Left ventricle myocardium inferior (tissue), 1 donor: Measurements from ENCODE around the gene UBL4A. TPM values are rescaled to one million over a fixed set of nuclear protein-coding genes. Genes with fewer than 3 reads are reported as not detected.

Source experiments
- DNase-seq: peaks from one replicate; pipeline ENCODE4 v3.0.0-alpha.2; 2020
- H3K27ac ChIP-seq: fragments of 200-600 bp; replicated peaks from 2 replicates; pipeline ENCODE4 v1.8.0; 2021
- H3K27me3 ChIP-seq: fragments of 200-600 bp; 2 replicates; pipeline ENCODE4 v1.8.0; 2021; ENCODE audit warnings: low read depth
- H3K36me3 ChIP-seq: fragments of 200-600 bp; 2 replicates; pipeline ENCODE4 v1.8.0; 2021
- H3K4me1 ChIP-seq: fragments of 200-600 bp; 2 replicates; pipeline ENCODE4 v1.8.0; 2021
- H3K4me3 ChIP-seq: fragments of 200-600 bp; 2 replicates; pipeline ENCODE4 v1.8.0; 2021; ENCODE audit warnings: mild to moderate bottlenecking, moderate library complexity
- H3K9me3 ChIP-seq: fragments of 200-600 bp; replicated peaks from 2 replicates; pipeline ENCODE4 v1.8.0; 2021
- CTCF ChIP-seq: fragments of 200-600 bp; IDR thresholded peaks from 2 replicates; pipeline ENCODE4 v1.8.0; 2021; ENCODE audit warnings: antibody characterized with exemption, mild to moderate bottlenecking, borderline replicate concordance
- intact Hi-C: fragments of 100-400 bp; cut with micrococcal nuclease; formaldehyde crosslinking; loops from one replicate; pipeline ENCODE4 v1.11.0; 2022
- total RNA-seq: library from RNA; stranded (reverse); fragmentation: NEBNext Ultra II Directional; extraction: Animal tissue kit (Norgen Biotek cat#: 25700); gene quantifications from one replicate; pipeline ENCODE4 v1.2.1, GENCODE V29; 2021
- donor health status: DM: no; HTN: yes; CAD: no; lungs with severe emphysema.

Gene UBL4A
- total RNA-seq, 1 donor from 2014 or later: 60.2 TPM

GRCh38 chrX:154464806-154465365, 21.5 kb downstream of the UBL4A start:
- Histone ChIP-seq H3K27me3 (no peaks in the 10 kb centered on the region), H3K9me3 (no peaks in the 10 kb centered on the region), H3K36me3 (peaks cover 20% of the 10 kb centered on the region), H3K27ac (no peak overlapping the region), H3K4me1 (peaks cover 1% of the 10 kb centered on the region), H3K4me3 (no peak overlapping the region)
- intact Hi-C loops: no loop called here
- DNase-seq: no peak
- no peak for TF ChIP-seq CTCF

GRCh38 chrX:154463611-154464220, 22.7 kb downstream of the UBL4A start:
- Histone ChIP-seq H3K27me3 (no peaks in the 10 kb centered on the region), H3K27ac (no peak overlapping the region), H3K36me3 (peaks cover 12% of the 10 kb centered on the region), H3K4me1 (peaks cover 9% of the 10 kb centered on the region), H3K4me3 (no peak overlapping the region), H3K9me3 (no peaks in the 10 kb centered on the region)
- intact Hi-C loops: no loop called here
- TF ChIP-seq CTCF: no peak
- DNase-seq: no peak

GRCh38 chrX:154462396-154462795, 24.0 kb downstream of the UBL4A start:
- TF ChIP-seq CTCF: no peak
- Histone ChIP-seq H3K4me3 (no peak overlapping the region), H3K4me1 (peaks cover 9% of the 10 kb centered on the region), H3K36me3 (peaks cover 7% of the 10 kb centered on the region), H3K27ac (no peak overlapping the region), H3K27me3 (no peaks in the 10 kb centered on the region), H3K9me3 (no peaks in the 10 kb centered on the region)
- no peak for DNase-seq
- intact Hi-C loops: no loop called here

- no peak overlapping the region for H3K27ac ChIP-seq
- DNase-seq: no peak
Measured at GRCh38 chrX:154460326-154460725, 26.1 kb downstream of the UBL4A start.

GRCh38 chrX:154459832-154460231, 26.6 kb downstream of the UBL4A start:
- H3K27ac ChIP-seq: no peak overlapping the region
- peaks cover 3% of the 10 kb centered on the region for H3K36me3 ChIP-seq
- H3K4me3 ChIP-seq: peak overlapping the region; percentile 75
- no peaks in the 10 kb centered on the region for H3K9me3 ChIP-seq
- no peaks in the 10 kb centered on the region for H3K27me3 ChIP-seq
- intact Hi-C loops: no loop called here
- no peak for DNase-seq
- peaks cover 9% of the 10 kb centered on the region for H3K4me1 ChIP-seq
- TF ChIP-seq CTCF: no peak

More at GRCh38 chrX:154460326-154460725, 26.1 kb downstream of the UBL4A start:
- Histone ChIP-seq H3K4me1 (peaks cover 9% of the 10 kb centered on the region), H3K27me3 (no peaks in the 10 kb centered on the region), H3K9me3 (no peaks in the 10 kb centered on the region), H3K36me3 (peaks cover 4% of the 10 kb centered on the region), H3K4me3 (no peak overlapping the region)
- TF ChIP-seq CTCF: no peak
- intact Hi-C loops: no loop called here
